Aorta (tissue), 5 donors: ENCODE measurements around the gene GYG2. TPM values are rescaled to one million over a fixed set of nuclear protein-coding genes. Genes with fewer than 3 reads are reported as not detected.

Experiments
- ATAC-seq: fragments of 200-7000 bp; cut with Tn5 transposase; one replicate; pipeline ENCODE4 v1.9.1; 2022; ENCODE audit warnings: moderate library complexity; ENCODE audit not compliant: low FRiP score
- DNase-seq, 2 donors: peaks; one replicate each; pipeline ENCODE4 v3.0.0-alpha.2; 2020
- H3K27ac ChIP-seq, 2 donors: one replicate each; pipeline ENCODE4 v1.5.1; 2013; ENCODE audit warnings: low read length in 2 of 2, mild to moderate bottlenecking in 2 of 2, moderate library complexity in 2 of 2, control low read depth in 1 of 2, inconsistent platforms in 1 of 2, low read depth in 1 of 2
- H3K27me3 ChIP-seq, 2 donors: one replicate each; pipeline ENCODE4 v1.6.1; 2013; ENCODE audit warnings: control low read depth in 1 of 2, low read length in 1 of 2, mild to moderate bottlenecking in 1 of 2, moderate library complexity in 1 of 2; ENCODE audit not compliant: insufficient read depth in 2 of 2, control insufficient read depth in 1 of 2
- H3K36me3 ChIP-seq, 2 donors: one replicate each; pipeline ENCODE4 v1.6.1; 2013; ENCODE audit warnings: control low read depth in 1 of 2, low read length in 1 of 2, mild to moderate bottlenecking in 1 of 2; ENCODE audit not compliant: insufficient read depth in 2 of 2, control insufficient read depth in 1 of 2
- H3K4me1 ChIP-seq, 2 donors: one replicate each; pipeline ENCODE4 v1.6.1; 2013; ENCODE audit warnings: low read length in 2 of 2, control low read depth in 1 of 2, mild to moderate bottlenecking in 1 of 2, moderate library complexity in 1 of 2; ENCODE audit not compliant: insufficient read depth in 2 of 2, control insufficient read depth in 1 of 2
- H3K4me3 ChIP-seq, 2 donors: one replicate each; pipeline ENCODE4 v1.5.1; 2013; ENCODE audit warnings: low read length in 2 of 2, control low read depth in 1 of 2, mild to moderate bottlenecking in 1 of 2
- H3K9me3 ChIP-seq: one replicate; pipeline ENCODE4 v1.6.1; 2013; ENCODE audit warnings: mild to moderate bottlenecking, low read length; ENCODE audit not compliant: control insufficient read depth
- WGBS, 2 donors: extraction: QIAGEN DNeasy Blood & Tissue Kit; methylation state at CpG; one replicate each; pipeline ENCODE4 v1.1.7; 2013; 5-methylcytosine and 5-hydroxymethylcytosine counted together
- intact Hi-C, 2 donors: fragments of 100-400 bp; cut with DNase I; formaldehyde crosslinking; loops; one replicate each; pipeline versions ENCODE4 v1.14.2 to v1.15.0; 2022
- polyA plus RNA-seq, 2 donors: library from polyadenylated mRNA; stranded (reverse); fragments of 200-250 nt; gene quantifications; one replicate each; pipeline ENCODE4 v1.2.3, GENCODE V29; 2013
- total RNA-seq, 2 donors: library from RNA; stranded (reverse); fragmentation: NEBNext Ultra II Directional; extraction: Animal tissue kit (Norgen Biotek cat#: 25700); gene quantifications; one replicate each; pipeline ENCODE4 v1.2.1, GENCODE V29; 2021
- donor health status: healthy with polysubstance abuse.
- donor health status: Bipolar disorder and iron deficiency.
- donor health status: DM: no; HTN: no; CAD: no.
- donor health status: DM: no; HTN: no; CAD: no.
- donor health status: DM: yes; HTN: yes; CAD: no.

The GYG2 gene
- total and polyA plus RNA-seq, 4 donors: 0.13 to 3.1 (median 1.4) TPM

- no peaks in the 10 kb centered on the region for H3K27me3 ChIP-seq
- ATAC-seq: no peak
- H3K27ac ChIP-seq: no peak overlapping the region
- no peaks in the 10 kb centered on the region for H3K4me1 ChIP-seq
- WGBS, 2 donors: 84 to 88% methylated on average over 7 of the region's 7 CpGs
- no peak for DNase-seq
- intact Hi-C loops: no loop called here
- no peaks in the 10 kb centered on the region for H3K36me3 ChIP-seq
- H3K4me3 ChIP-seq: no peak overlapping the region
- H3K9me3 ChIP-seq: no peaks in the 10 kb centered on the region
These were observed 44.0 kb downstream of the GYG2 start for GRCh38 chrX:2872671-2873277.

- intact Hi-C loops: no loop called here
- Histone ChIP-seq H3K27me3 (no peaks in the 10 kb centered on the region), H3K36me3 (no peaks in the 10 kb centered on the region), H3K4me1 (no peaks in the 10 kb centered on the region), H3K9me3 (no peaks in the 10 kb centered on the region), H3K27ac (no peak overlapping the region), H3K4me3 (no peak overlapping the region)
- no peak for DNase-seq
- no peak for ATAC-seq
- 92% methylated on average over 5 of the region's 5 CpGs for WGBS, 2 donors
These were observed 45.7 kb downstream of the GYG2 start for GRCh38 chrX:2874222-2875135.

DNA sequence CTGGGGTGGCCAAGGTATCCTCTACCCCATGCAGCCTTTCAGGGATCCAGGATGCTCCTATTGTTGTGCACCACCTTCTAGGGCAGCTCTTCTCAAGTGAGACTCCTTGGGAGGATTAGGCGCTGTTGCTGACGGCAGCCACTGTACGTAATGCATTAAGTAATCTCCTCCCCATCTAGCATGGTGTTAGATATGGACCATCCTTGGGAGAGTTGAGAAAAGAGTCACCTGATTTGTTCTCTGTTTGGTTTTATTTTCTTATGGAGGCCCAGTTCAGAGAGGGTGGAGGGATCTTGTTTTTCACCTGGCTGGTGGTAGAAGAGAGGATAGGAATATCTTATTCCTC, 46.4 kb downstream of the GYG2 start:
- no peak for DNase-seq
- no peak for ATAC-seq
- H3K36me3 ChIP-seq: no peaks in the 10 kb centered on the region
- no peaks in the 10 kb centered on the region for H3K27me3 ChIP-seq
- no peaks in the 10 kb centered on the region for H3K4me1 ChIP-seq
- no peaks in the 10 kb centered on the region for H3K9me3 ChIP-seq
- no peak overlapping the region for H3K27ac ChIP-seq
- no peak overlapping the region for H3K4me3 ChIP-seq
- WGBS, 2 donors: 96 to 100% methylated on average over 3 of the region's 3 CpGs
- intact Hi-C loops: no loop called here

- no peak for ATAC-seq
- intact Hi-C loops: no loop called here
- Histone ChIP-seq H3K4me1 (no peaks in the 10 kb centered on the region), H3K4me3 (no peak overlapping the region), H3K9me3 (no peaks in the 10 kb centered on the region), H3K36me3 (no peaks in the 10 kb centered on the region), H3K27me3 (no peaks in the 10 kb centered on the region), H3K27ac (no peak overlapping the region)
- DNase-seq: no peak
- WGBS, 2 donors: 75 to 88% methylated on average over 6 of the region's 6 CpGs
These were observed 47.2 kb downstream of the GYG2 start for GRCh38 chrX:2875798-2876399.

GRCh38 chrX:2878563-2878962, 49.8 kb downstream of the GYG2 start:
- no peak for ATAC-seq
- Histone ChIP-seq H3K9me3 (no peaks in the 10 kb centered on the region), H3K27ac (no peak overlapping the region), H3K4me3 (no peak overlapping the region), H3K4me1 (no peaks in the 10 kb centered on the region), H3K36me3 (no peaks in the 10 kb centered on the region), H3K27me3 (no peaks in the 10 kb centered on the region)
- WGBS, 2 donors: 81 to 87% methylated on average over 2 of the region's 2 CpGs
- intact Hi-C loops: no loop called here
- DNase-seq: no peak

GRCh38 chrX:2879670-2880069, 50.9 kb downstream of the GYG2 start:
- WGBS, 2 donors: 91 to 94% methylated on average over 1 of the region's 1 CpG
- H3K36me3 ChIP-seq: no peaks in the 10 kb centered on the region

DNA sequence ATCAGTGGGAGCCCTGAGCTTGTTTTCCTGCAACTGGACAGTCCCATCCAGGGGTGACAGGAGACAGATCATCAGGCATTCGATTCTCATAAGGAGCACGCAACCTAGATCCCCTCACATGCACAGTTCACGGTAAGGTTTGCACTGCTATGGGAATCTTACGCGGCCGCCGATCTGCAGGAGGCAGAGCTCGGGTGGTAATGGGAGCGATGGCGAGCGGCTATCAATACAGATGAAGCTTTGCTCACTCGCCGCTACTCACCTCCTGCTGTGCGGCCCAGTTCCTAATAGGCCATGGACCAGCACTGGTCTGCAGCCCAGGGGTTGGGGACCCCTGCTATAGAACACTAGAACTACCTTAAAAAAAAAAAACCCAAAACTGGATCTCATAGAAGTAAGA, 55.0 kb downstream of the GYG2 start:
- Histone ChIP-seq H3K27ac (no peak overlapping the region), H3K9me3 (no peaks in the 10 kb centered on the region), H3K36me3 (no peaks in the 10 kb centered on the region), H3K4me3 (no peak overlapping the region), H3K27me3 (no peaks in the 10 kb centered on the region), H3K4me1 (no peaks in the 10 kb centered on the region)
- no peak for DNase-seq
- no peak for ATAC-seq
- intact Hi-C loops: no loop called here
- WGBS, 2 donors: 97% methylated on average over 14 of the region's 14 CpGs

More at GRCh38 chrX:2879670-2880069, 50.9 kb downstream of the GYG2 start:
- Histone ChIP-seq H3K4me3 (no peak overlapping the region), H3K4me1 (no peaks in the 10 kb centered on the region), H3K27ac (no peak overlapping the region), H3K9me3 (no peaks in the 10 kb centered on the region), H3K27me3 (no peaks in the 10 kb centered on the region)
- intact Hi-C loops: no loop called here
- no peak for DNase-seq
- no peak for ATAC-seq

GRCh38 chrX:2888309-2888708, 59.6 kb downstream of the GYG2 start:
- WGBS, 2 donors: 89 to 91% methylated on average over 7 of the region's 7 CpGs
- intact Hi-C loops: no loop called here
- Histone ChIP-seq H3K4me3 (no peak overlapping the region), H3K27ac (no peak overlapping the region), H3K4me1 (no peaks in the 10 kb centered on the region), H3K36me3 (no peaks in the 10 kb centered on the region), H3K9me3 (no peaks in the 10 kb centered on the region), H3K27me3 (no peaks in the 10 kb centered on the region)
- DNase-seq (no peak), ATAC-seq (no peak)
